NB4 (cell line): ENCODE measurements around the gene THSD7B.

ENCODE experiments used
- DNase-seq: peaks from one replicate; pipeline ENCODE4 v3.0.0; 2010; ENCODE audit warnings: low read depth
- H3K4me3 ChIP-seq: one replicate; pipeline ENCODE4 v1.5.1; 2011; ENCODE audit warnings: mild to moderate bottlenecking, low read depth, low read length, moderate library complexity
- CTCF ChIP-seq: IDR thresholded peaks from one replicate; pipeline ENCODE4 v1.5.1; 2012; ENCODE audit warnings: low read depth, low read length
- MAX ChIP-seq: IDR thresholded peaks from 2 replicates; pipeline ENCODE4 v1.6.1; 2011; ENCODE audit warnings: low read depth, low read length
- MYC ChIP-seq: IDR thresholded peaks from 2 replicates; pipeline ENCODE4 v1.6.1; 2011; ENCODE audit warnings: low read depth, low read length
- POLR2A ChIP-seq: IDR thresholded peaks from 2 replicates; pipeline ENCODE4 v1.6.1; 2011; ENCODE audit warnings: mild to moderate bottlenecking; ENCODE audit not compliant: insufficient read length; ENCODE audit errors: extremely low read depth

THSD7B gene

GRCh38 chr2:136769871-136770270 is 4.5 kb downstream of the THSD7B start:
- DNase-seq = no peak
- no peak for TF ChIP-seq MAX

GRCh38 chr2:136770384-136770783 is 5.0 kb downstream of the THSD7B start:
- H3K4me3 ChIP-seq = no peak overlapping the region
- TF ChIP-seq MAX (no peak), POLR2A (no peak), CTCF (no peak), MYC (no peak)
- no peak for DNase-seq

More at GRCh38 chr2:136769871-136770270, 4.5 kb downstream of the THSD7B start:
- H3K4me3 ChIP-seq = no peak overlapping the region

- H3K4me3 ChIP-seq = no peak overlapping the region
- no peak for DNase-seq
- no peak for TF ChIP-seq MAX
Measured at GRCh38 chr2:136777391-136777790, 12.0 kb downstream of the THSD7B start.

GRCh38 chr2:136783856-136784255 is 18.5 kb downstream of the THSD7B start:
- H3K4me3 ChIP-seq = no peak overlapping the region
- TF ChIP-seq MAX = no peak
- DNase-seq = no peak

- TF ChIP-seq CTCF (no peak), MAX (no peak), POLR2A (no peak), MYC (no peak)
- no peak for DNase-seq
- H3K4me3 ChIP-seq = no peak overlapping the region
Measured at GRCh38 chr2:136785215-136785614, 19.9 kb downstream of the THSD7B start.

GRCh38 chr2:136787970-136788369 is 22.6 kb downstream of the THSD7B start:
- TF ChIP-seq MYC (no peak), MAX (no peak), POLR2A (no peak), CTCF (no peak)

GRCh38 chr2:136796339-136796738 is 31.0 kb downstream of the THSD7B start:
- TF ChIP-seq POLR2A (no peak), MYC (no peak), MAX (no peak), CTCF (no peak)
- DNase-seq = no peak
- H3K4me3 ChIP-seq = no peak overlapping the region

More at GRCh38 chr2:136787970-136788369, 22.6 kb downstream of the THSD7B start:
- DNase-seq = no peak
- no peak overlapping the region for H3K4me3 ChIP-seq
